HEK293T (cell line): ENCODE data around the gene SUN2.

Experiments used
- CTCF ChIA-PET: fragments of 350-600 bp; formaldehyde crosslinking; extraction: SDS; loops from one replicate; lab custom pipeline; 2021; ENCODE audit warnings: antibody characterized with exemption, inconsistent platforms; lab: Yijun Ruan, JAX
- POLR2A ChIA-PET: fragments of 350-600 bp; formaldehyde crosslinking; extraction: SDS; loops from one replicate; lab custom pipeline; 2020; ENCODE audit warnings: antibody characterized with exemption, inconsistent platforms; lab: Yijun Ruan, JAX
- DNase-seq: peaks from one replicate; pipeline ENCODE4 v3.0.0; 2012; ENCODE audit warnings: mixed read lengths; ENCODE audit errors: extremely low spot score
- ARNT ChIP-seq: fragments of 450-650 bp; IDR thresholded peaks from 2 replicates; pipeline ENCODE4 v1.6.1; 2017; ENCODE audit warnings: mild to moderate bottlenecking
- BHLHE40 ChIP-seq: fragments of 450-650 bp; IDR thresholded peaks from 2 replicates; pipeline ENCODE4 v1.6.1; 2016; ENCODE audit warnings: mild to moderate bottlenecking, moderate library complexity, borderline replicate concordance
- CTBP1 ChIP-seq: fragments of 450-650 bp; IDR thresholded peaks from 2 replicates; pipeline ENCODE4 v1.6.1; 2016; ENCODE audit warnings: borderline replicate concordance
- ELF4 ChIP-seq: fragments of 450-650 bp; IDR thresholded peaks from 2 replicates; pipeline ENCODE4 v1.6.1; 2017; ENCODE audit warnings: antibody characterized with exemption
- FOXA1 ChIP-seq: fragments of 450-650 bp; IDR thresholded peaks from 2 replicates; pipeline ENCODE4 v1.6.1; 2016; ENCODE audit warnings: mild to moderate bottlenecking
- FOXK2 ChIP-seq: fragments of 450-650 bp; IDR thresholded peaks from 2 replicates; pipeline ENCODE4 v1.6.1; 2016; ENCODE audit warnings: mild to moderate bottlenecking
- FOXM1 ChIP-seq: fragments of 450-650 bp; IDR thresholded peaks from 2 replicates; pipeline ENCODE4 v1.6.1; 2017; ENCODE audit warnings: mild to moderate bottlenecking, borderline replicate concordance
- HDGF ChIP-seq: fragments of 450-650 bp; IDR thresholded peaks from 2 replicates; pipeline ENCODE4 v1.6.1; 2017; ENCODE audit warnings: antibody characterized with exemption, borderline replicate concordance
- L3MBTL2 ChIP-seq: fragments of 450-650 bp; conservative IDR thresholded peaks from 2 replicates; pipeline ENCODE4 v1.6.1; 2016; ENCODE audit warnings: mild to moderate bottlenecking
- LEF1 ChIP-seq: fragments of 450-650 bp; IDR thresholded peaks from 2 replicates; pipeline ENCODE4 v1.6.1; 2017; ENCODE audit warnings: mild to moderate bottlenecking, borderline replicate concordance
- NFRKB ChIP-seq: fragments of 450-650 bp; IDR thresholded peaks from 2 replicates; pipeline ENCODE4 v1.6.1; 2016; ENCODE audit warnings: mild to moderate bottlenecking, moderate library complexity
- SP1 ChIP-seq: fragments of 450-650 bp; IDR thresholded peaks from 2 replicates; pipeline ENCODE4 v1.6.1; 2017
- SUZ12 ChIP-seq: fragments of 450-650 bp; IDR thresholded peaks from 2 replicates; pipeline ENCODE4 v1.6.1; 2016; ENCODE audit warnings: mild to moderate bottlenecking
- TARDBP ChIP-seq: fragments of 450-650 bp; IDR thresholded peaks from 2 replicates; pipeline ENCODE4 v1.6.1; 2016
- ZNF384 ChIP-seq: fragments of 450-650 bp; IDR thresholded peaks from 2 replicates; pipeline ENCODE4 v1.6.1; 2016
- TF ChIP-seq, protein P1 (sequence below): fragments of 450-650 bp; IDR thresholded peaks from 2 replicates; pipeline ENCODE4 v1.6.1; 2016

Gene SUN2

DNA sequence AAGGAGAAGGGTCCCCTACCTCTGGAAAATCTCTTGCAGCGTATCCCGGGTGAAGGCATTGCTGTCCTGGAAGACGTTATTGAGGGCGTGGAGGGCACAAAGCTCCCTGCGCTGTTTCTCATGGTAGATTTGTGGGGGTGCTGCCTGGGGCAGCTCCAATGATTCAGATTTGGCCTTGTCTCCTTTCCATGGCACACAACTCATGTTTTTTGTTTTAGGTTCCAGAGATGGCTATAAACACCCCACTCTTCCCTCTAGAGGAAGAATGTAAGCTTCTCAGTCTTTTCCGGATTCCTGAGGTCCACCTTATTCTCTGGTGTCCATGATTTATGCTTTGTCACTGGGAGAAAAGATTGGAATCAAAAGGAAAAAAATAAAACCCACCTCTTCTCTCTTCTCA lies 56.0 kb downstream of the SUN2 start:
- ChIA-PET CTCF (interaction anchor here (1.4 kb wide), 1 partner anchor 18 kb away, joined by 5 read pairs; the partner anchor contains the start of gene TOMM22), POLR2A (interaction anchor here (0.7 to 4.4 kb wide), 8 partner anchors 8 to 619 kb away, joined by 3 to 65 read pairs (median 6); partner anchors contain the start of genes RPL3 and TOMM22)
- DNase-seq = no peak
- no peak for TF ChIP-seq FOXA1
- TF ChIP-seq ZNF384 = no peak
- TF ChIP-seq FOXM1 = no peak
- TF ChIP-seq L3MBTL2 = no peak
- TF ChIP-seq NFRKB = no peak
- TF ChIP-seq CTBP1 = no peak
- no peak for TF ChIP-seq SUZ12
- TF ChIP-seq, protein P1, sequence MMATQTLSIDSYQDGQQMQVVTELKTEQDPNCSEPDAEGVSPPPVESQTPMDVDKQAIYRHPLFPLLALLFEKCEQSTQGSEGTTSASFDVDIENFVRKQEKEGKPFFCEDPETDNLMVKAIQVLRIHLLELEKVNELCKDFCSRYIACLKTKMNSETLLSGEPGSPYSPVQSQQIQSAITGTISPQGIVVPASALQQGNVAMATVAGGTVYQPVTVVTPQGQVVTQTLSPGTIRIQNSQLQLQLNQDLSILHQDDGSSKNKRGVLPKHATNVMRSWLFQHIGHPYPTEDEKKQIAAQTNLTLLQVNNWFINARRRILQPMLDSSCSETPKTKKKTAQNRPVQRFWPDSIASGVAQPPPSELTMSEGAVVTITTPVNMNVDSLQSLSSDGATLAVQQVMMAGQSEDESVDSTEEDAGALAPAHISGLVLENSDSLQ = peak; percentile 76
- no peak for TF ChIP-seq FOXK2

GRCh38 chr22:38699143-38699542 lies 56.7 kb downstream of the SUN2 start:
- no peak for TF ChIP-seq CTBP1
- TF ChIP-seq L3MBTL2 = no peak
- DNase-seq = no peak
- ChIA-PET POLR2A (interaction anchor here (0.7 to 4.4 kb wide), 8 partner anchors 9 to 620 kb away, joined by 3 to 65 read pairs (median 6); partner anchors contain the start of genes RPL3 and TOMM22), CTCF (interaction anchor here (0.6 to 1.4 kb wide), 2 partner anchors 18 to 125 kb away, joined by 4 to 5 read pairs; partner anchors contain the start of gene TOMM22)

DNA sequence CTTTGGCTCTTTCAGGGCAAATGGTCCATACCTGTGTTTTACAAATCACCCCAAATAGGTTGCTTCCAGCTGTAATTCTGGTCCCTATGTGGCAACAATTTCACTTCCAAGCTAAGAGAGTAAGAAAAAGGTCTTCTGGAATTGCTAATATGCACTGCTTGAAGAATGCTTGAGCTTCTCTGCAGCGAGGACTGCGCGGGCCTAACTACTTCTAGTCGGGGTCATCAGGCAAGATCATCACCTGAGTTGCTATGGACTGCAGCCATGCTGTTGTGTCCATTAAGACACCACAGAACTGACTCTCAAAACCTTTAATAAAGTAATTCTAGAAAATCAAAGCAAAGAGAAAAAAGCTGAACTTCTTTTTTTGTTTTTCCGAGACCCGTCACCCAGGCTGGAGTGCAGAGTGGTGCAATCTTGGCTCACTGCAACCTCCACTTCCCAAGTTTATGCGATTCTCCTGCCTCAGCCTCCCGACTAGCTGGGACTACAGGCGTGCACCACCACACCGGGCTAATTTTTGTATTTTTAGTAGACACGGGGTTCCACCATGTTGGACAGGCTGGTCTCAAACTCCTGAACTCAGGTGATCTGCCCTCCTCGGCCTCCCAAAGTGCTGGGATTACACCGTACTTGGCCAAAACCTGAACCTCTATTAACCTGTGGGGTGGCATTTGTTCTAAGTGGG lies 57.2 kb downstream of the SUN2 start:
- TF ChIP-seq L3MBTL2 (no peak), FOXM1 (no peak), SUZ12 (no peak), ELF4 (no peak), SP1 (no peak), FOXA1 (no peak), TARDBP (no peak), ARNT (no peak), FOXK2 (no peak), ZNF384 (no peak)
- no peak for DNase-seq
- ChIA-PET CTCF (interaction anchor here (0.6 to 1.4 kb wide), 2 partner anchors 17 to 125 kb away, joined by 4 to 5 read pairs; partner anchors contain the start of gene TOMM22), POLR2A (interaction anchor here (1.1 to 4.4 kb wide), 6 partner anchors 13 to 621 kb away, joined by 3 to 65 read pairs (median 6); partner anchors contain the start of genes RPL3 and TOMM22)

- ChIA-PET POLR2A (interaction anchor here (1.1 to 4.4 kb wide), 4 partner anchors 8 to 19 kb away, joined by 3 to 65 read pairs (median 6); partner anchors contain the start of genes GTPBP1 and TOMM22), CTCF (interaction anchor here (0.7 to 0.9 kb wide), 2 partner anchors 16 to 33 kb away, joined by 4 read pairs; partner anchors contain the start of gene TOMM22)
- no peak for TF ChIP-seq L3MBTL2
- no peak for TF ChIP-seq CTBP1
- TF ChIP-seq ELF4 = no peak
- TF ChIP-seq FOXM1 = no peak
- TF ChIP-seq FOXA1 = no peak
- no peak for TF ChIP-seq BHLHE40
- TF ChIP-seq SP1 = no peak
- TF ChIP-seq ZNF384 = no peak
- no peak for TF ChIP-seq NFRKB
- TF ChIP-seq FOXK2 = no peak
- TF ChIP-seq HDGF = no peak
- DNase-seq = no peak
Measured at GRCh38 chr22:38697425-38698089, 58.2 kb downstream of the SUN2 start.

DNA sequence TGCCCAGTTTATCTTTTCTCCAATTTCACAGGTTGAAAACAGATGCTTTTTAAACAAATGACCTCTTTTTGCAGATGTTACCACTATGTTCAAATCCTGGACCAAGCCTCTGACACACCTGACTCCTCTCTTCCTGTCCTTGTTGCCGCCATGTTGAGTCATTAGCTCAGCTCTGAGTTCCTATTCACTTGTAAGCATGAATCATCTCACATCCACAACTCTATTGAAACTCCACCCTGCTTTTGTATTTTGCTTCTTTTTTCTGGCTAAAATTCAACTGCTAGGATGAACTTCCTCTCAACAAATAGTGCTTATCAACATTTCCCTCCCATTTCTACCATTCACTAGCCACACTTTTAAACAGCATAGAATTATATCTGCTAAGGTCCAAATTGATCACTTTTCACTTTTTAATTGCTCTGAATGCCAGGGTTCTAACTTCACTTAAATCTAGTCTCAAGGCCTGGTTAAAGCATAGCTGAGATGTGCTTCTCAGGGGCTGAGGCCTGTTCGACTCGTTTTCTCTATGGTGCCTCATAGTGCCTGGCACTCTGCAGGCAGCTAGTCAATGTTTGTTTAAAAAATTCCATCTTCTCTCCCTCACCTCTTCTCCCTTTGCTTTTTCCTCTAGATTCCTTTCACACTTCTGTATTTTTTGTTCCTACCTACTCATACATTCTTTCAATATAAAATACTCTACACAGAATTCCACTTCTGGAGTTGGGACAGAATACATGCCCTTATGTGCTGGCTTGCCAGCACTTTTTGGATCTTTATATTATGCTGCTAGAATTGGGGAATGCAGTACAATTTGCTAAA lies 59.0 kb downstream of the SUN2 start:
- no peak for DNase-seq
- POLR2A ChIA-PET = interaction anchor here (0.6 to 4.4 kb wide), 4 partner anchors 9 to 190 kb away, joined by 3 to 65 read pairs (median 6); partner anchors contain the start of genes DDX17, GTPBP1 and TOMM22
- CTCF ChIA-PET = interaction anchor here (0.7 to 0.9 kb wide), 2 partner anchors 15 to 33 kb away, joined by 4 read pairs; partner anchors contain the start of gene TOMM22

More for the DNA sequence above, 59.0 kb downstream of the SUN2 start:
- TF ChIP-seq HDGF (no peak), SP1 (no peak), FOXA1 (no peak), ZNF384 (no peak), BHLHE40 (no peak), SUZ12 (no peak), ELF4 (no peak), FOXK2 (no peak), NFRKB (no peak), ARNT (no peak), FOXM1 (no peak), CTBP1 (no peak), L3MBTL2 (no peak), TARDBP (no peak), LEF1 (no peak)
- TF ChIP-seq, protein P1 = no peak
